T-helper 17 cell (primary cell): ENCODE data around the gene FNBP1. TPM values are rescaled to one million over a fixed set of nuclear protein-coding genes. Genes with fewer than 3 reads are reported as not detected.
A peak's percentile ranks its signal among the peaks of the same experiment; 100 is the strongest.
"Not testable (repeated sequence)": the region's sequence is repeated elsewhere in the genome, so short reads cannot be mapped to it uniquely, and the experiment has no call there.

ENCODE experiments used
- ATAC-seq: fragments of 150-1000 bp; cut with Tn5 transposase; 2 replicates; pipeline ENCODE4 v1.10.0; 2021; ENCODE audit warnings: mild to moderate bottlenecking, moderate library complexity
- DNase-seq, 3 donors: peaks; one replicate each; pipeline versions ENCODE4 v3.0.0 to v3.0.0-alpha.2; 2020 to 2021
- H3K9me3 ChIP-seq: one replicate; pipeline ENCODE4 v1.7.0; 2013; ENCODE audit warnings: low read length, mild to moderate bottlenecking; ENCODE audit not compliant: control insufficient read depth, poor library complexity, severe bottlenecking
- H3K27ac Mint-ChIP-seq: one replicate; pipeline ENCODE4 v1.8.0; 2022; ENCODE audit warnings: mild to moderate bottlenecking, moderate library complexity, mixed read lengths
- H3K27me3 Mint-ChIP-seq: one replicate; pipeline ENCODE4 v1.8.0; 2022; ENCODE audit warnings: mixed read lengths
- H3K36me3 Mint-ChIP-seq: one replicate; pipeline ENCODE4 v1.8.0; 2022; ENCODE audit warnings: low read depth, mixed read lengths
- H3K4me1 Mint-ChIP-seq: one replicate; pipeline ENCODE4 v1.8.0; 2022; ENCODE audit warnings: mild to moderate bottlenecking, mixed read lengths
- H3K4me3 Mint-ChIP-seq: one replicate; pipeline ENCODE4 v1.8.0; 2022; ENCODE audit warnings: mild to moderate bottlenecking, moderate library complexity, mixed read lengths
- total RNA-seq, 4 donors: library from RNA in 2 of 4; stranded (reverse) in 2 of 4; gene quantifications; one replicate each; pipeline ENCODE4 v1.2.3 and lab custom pipeline; 2022 to 2026

FNBP1 gene
- total RNA-seq, 2 donors from 2014 or later: 219 to 221 TPM

DNA sequence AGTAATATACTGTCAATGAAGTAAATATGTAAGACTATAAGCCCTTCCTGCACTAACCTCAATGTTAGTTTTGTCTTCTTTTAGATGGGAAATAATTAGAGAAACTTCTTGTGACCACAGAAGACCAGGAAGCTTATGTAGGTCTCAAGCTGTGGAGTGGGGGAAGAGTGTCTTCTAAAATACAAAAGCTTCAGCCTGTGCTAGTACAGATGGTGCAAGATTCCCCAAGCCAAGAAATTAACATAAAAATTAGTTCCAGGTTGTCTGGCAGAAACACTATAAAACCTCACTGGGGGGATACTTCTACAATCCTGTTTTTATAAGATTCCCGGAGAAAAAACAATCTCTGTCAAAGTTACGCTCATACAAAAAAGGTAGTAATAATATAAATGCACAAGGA is 103.6 kb downstream of the FNBP1 start:
- H3K4me3 Mint-ChIP-seq: peak overlapping the region; percentile 65
- H3K36me3 Mint-ChIP-seq: no peaks in the 10 kb centered on the region
- peaks cover 4% of the 10 kb centered on the region for H3K9me3 ChIP-seq
- H3K4me1 Mint-ChIP-seq: peaks cover 29% of the 10 kb centered on the region
- DNase-seq (no peak), ATAC-seq (peak; percentile 51)
- H3K27me3 Mint-ChIP-seq: no peaks in the 10 kb centered on the region
- peak overlapping the region; percentile 92 for H3K27ac Mint-ChIP-seq

DNA sequence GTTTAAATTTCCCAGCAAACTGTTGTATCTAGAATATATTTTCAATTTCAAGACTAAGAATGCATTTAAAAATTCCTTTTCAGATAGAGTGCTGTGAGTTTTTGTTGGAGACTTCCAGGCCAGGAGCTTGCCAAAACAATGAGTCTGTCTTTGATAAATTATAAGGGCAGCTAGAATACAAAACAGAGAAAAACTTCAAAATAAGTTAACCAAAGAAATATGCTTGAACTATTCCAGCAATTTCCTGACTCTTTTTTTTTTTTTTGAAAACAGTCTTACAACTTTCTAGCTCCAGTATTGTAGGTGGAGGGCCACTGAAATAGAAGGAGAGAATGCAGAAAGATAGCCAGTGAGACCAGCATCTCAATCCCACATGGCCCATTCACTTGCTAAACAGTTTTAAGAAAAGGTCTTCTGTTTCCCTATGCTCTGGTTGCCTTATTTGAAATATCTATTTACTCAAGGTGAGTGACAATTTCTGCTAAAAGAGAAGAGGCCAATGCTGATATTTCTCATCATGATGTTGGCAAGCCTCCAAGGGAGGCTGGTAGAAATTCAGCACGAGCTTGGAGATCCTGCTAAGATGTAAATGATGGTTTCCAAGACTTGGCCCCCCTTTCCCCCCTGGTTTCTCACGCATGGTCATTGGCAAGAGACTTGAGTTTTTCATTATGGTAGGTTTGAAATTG is 104.6 kb downstream of the FNBP1 start:
- Mint-ChIP-seq H3K27me3 (no peaks in the 10 kb centered on the region), H3K4me1 (peaks cover 34% of the 10 kb centered on the region), H3K36me3 (no peaks in the 10 kb centered on the region), H3K4me3 (peak overlapping the region; percentile 62), H3K27ac (peak overlapping the region; percentile 92)
- no peak for DNase-seq
- peaks cover 4% of the 10 kb centered on the region for H3K9me3 ChIP-seq
- ATAC-seq: no peak

DNA sequence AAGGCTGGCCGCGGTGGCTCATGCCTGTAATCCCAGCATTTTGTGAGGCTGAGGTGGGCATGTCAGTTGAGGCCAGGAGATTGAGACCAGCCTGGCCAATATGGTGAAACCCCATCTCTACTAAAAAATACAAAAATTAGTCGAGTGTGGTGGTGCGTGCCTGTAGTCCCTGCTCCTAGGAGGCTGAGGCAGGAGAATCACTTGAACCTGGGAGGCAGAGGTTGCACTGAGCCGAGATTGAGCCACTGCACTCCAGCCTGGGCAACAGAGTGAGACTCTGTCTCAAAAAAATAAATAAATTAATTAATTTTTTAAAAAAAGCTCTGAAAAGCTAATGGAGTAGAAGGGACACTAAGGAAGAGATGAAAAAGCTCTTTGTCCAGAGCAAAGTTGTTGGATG is 105.1 kb downstream of the FNBP1 start:
- not testable (repeated sequence) for ATAC-seq, H3K27me3 Mint-ChIP-seq, H3K36me3 Mint-ChIP-seq, H3K4me3 Mint-ChIP-seq, H3K9me3 ChIP-seq, DNase-seq
- H3K4me1 Mint-ChIP-seq: peaks cover 33% of the 10 kb centered on the region
- peak overlapping the region; percentile 94 for H3K27ac Mint-ChIP-seq

DNA sequence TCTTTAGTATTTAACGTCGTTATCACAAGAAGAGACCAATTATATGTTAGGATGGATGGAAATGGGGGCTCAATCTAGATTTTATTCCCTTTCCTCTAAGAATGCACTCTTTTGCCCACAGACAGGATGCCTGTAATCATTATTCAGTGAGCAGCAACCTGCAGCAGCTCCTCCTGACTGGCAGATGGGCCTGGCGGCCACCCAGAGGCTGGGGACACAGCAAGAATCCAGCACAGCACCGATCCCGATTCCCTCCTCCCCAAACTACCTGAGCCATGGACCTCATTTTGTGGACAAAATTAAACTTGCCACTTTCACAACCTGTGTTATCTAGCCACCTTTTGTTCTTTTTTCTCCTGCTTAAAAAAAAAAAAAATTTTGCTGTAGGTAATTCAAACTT is 106.8 kb downstream of the FNBP1 start:
- H3K27ac Mint-ChIP-seq: peak overlapping the region; percentile 94
- H3K4me1 Mint-ChIP-seq: peaks cover 47% of the 10 kb centered on the region

DNA sequence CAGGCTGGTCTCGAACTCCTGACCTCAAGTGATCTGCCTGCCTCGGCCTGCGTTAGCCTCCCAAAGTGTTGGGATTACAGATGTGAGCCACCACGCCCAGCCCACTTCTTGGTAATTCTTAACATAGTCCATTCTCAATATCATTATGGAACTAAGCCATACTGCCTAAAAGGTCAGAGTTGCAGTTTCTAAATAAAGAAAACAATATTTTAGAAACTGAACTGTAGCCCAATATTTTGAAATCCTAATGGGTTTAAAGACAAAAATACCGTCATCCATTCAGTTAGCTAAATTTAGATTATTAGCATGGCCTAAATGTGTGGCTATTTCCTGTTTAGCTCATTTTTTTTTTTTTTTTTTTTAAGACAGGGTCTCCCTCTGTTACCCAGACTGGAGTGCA is 108.2 kb downstream of the FNBP1 start:
- ATAC-seq (no peak), DNase-seq (no peak)
- Mint-ChIP-seq H3K27me3 (no peaks in the 10 kb centered on the region), H3K27ac (peak overlapping the region; percentile 94), H3K4me1 (peaks cover 52% of the 10 kb centered on the region), H3K4me3 (no peak overlapping the region), H3K36me3 (peaks cover 2% of the 10 kb centered on the region)
- no peaks in the 10 kb centered on the region for H3K9me3 ChIP-seq

More for the DNA sequence above, 106.8 kb downstream of the FNBP1 start:
- Mint-ChIP-seq H3K27me3 (no peaks in the 10 kb centered on the region), H3K36me3 (peaks cover 2% of the 10 kb centered on the region), H3K4me3 (no peak overlapping the region)
- ATAC-seq (no peak), DNase-seq (no peak)
- no peaks in the 10 kb centered on the region for H3K9me3 ChIP-seq

DNA sequence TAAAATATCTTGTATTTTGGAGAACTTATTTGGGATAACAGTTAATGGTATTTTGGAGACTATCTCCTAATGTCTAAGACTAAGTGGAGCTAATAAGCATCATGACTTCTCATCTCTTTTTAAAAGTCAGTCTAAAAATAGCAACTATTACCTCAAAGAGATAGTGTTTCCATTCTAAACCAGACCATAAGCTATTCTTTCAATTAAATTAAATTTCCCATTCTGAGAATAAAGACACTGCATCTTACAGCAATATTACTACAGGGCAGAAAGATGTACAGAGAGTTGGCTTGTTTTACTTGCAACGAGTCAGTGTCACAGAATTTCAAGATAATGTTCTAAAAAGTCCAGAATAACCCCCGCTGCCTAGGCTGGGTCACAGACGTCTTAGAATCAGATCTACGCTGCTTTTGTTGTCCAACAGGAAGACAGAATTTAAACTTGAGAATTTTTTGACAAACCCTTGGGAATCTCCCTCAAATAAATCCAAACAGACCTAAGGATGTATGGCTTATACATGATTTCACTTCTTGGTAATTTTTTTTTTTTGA is 108.9 kb downstream of the FNBP1 start:
- DNase-seq: no peak
- Mint-ChIP-seq H3K27me3 (no peaks in the 10 kb centered on the region), H3K36me3 (peaks cover 2% of the 10 kb centered on the region)

DNA sequence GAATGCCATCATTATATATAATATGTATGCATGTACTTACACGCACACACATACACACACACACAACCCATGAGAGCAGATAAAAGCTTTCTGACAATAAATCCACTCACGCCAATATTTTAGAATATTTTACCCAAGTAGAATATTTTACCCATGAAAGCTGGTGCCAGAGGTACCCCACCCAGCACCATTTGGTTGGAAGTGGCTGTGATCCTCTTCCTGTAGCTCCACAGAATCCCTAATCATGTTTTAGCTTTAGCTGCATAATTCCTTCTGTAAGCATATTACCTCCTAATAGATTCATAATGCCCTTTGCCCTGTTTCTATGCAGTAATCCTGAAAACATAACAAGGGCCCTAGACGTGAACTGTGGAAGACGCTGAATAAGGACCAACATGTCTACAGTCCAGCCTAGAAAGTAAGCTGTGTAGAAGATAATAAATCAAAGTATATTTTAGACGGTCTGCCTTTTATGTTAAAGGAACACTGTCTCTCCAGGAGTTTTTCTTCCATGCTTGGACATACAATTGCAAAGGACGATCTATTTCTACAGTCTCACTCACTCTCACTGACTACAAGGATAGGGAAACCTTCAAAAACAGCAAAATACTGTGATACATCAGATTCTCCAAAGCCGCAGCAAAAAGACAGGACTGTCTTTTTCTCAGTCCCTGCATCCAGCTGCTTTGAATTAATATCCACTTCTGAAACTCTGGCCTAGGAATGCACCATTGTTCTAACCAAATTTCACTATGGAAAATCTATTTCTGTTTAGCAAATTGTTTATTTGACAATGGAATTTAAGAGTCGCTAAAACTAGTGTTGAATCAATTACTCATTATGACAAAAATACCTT is 109.6 kb downstream of the FNBP1 start:
- Mint-ChIP-seq H3K27ac (peak overlapping the region; percentile 94), H3K27me3 (no peaks in the 10 kb centered on the region), H3K36me3 (peaks cover 2% of the 10 kb centered on the region), H3K4me1 (peaks cover 41% of the 10 kb centered on the region), H3K4me3 (peak overlapping the region; percentile 75)
- H3K9me3 ChIP-seq: no peaks in the 10 kb centered on the region
- no peak for DNase-seq
- peak; percentile 11 for ATAC-seq

More for the DNA sequence above, 108.9 kb downstream of the FNBP1 start:
- peak overlapping the region; percentile 94 for H3K27ac Mint-ChIP-seq
- peaks cover 46% of the 10 kb centered on the region for H3K4me1 Mint-ChIP-seq
- H3K4me3 Mint-ChIP-seq: no peak overlapping the region
- H3K9me3 ChIP-seq: no peaks in the 10 kb centered on the region
- no peak for ATAC-seq

DNA sequence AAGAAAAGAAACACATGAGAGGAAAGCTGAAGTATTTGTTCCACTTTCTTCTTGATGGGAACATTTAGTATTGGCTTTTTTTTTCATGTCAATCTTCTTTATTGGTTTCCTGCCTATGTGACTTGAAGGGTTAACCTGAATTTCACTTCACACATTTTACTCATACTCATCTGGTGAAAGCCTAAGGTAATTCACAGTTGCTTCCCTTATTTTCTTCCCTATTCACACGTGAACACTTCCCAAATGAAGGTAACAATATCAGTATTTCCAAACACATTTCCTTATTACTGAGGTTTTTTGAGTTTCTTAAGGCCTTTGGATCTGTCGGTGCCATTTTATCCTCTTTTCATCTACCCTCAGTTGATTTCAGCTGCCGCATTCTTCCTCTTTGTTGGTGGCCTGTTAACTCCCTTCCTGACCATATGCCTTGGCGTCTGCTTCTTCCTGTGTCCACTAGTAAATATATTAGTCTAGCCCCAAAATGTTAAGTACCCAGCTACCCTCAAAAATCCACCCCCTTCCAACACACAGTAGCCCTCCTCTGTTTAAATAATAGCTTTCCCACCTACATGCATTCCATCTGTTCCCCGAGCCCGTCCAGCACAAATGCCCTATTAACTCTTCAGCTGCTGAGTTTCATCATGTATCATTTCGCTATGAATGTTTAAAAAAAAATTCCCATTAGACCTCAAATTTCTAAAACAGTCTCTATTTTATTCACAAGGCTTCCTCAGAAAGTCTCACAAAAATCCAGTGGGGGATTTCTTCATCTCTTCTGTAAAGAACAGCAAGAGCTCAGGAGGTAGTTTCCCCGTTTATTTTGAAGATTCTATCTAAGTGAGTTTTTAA is 110.5 kb downstream of the FNBP1 start:
- DNase-seq (no peak), ATAC-seq (peak; percentile 67)
- H3K9me3 ChIP-seq: no peaks in the 10 kb centered on the region
- Mint-ChIP-seq H3K27me3 (no peaks in the 10 kb centered on the region), H3K4me3 (peak overlapping the region; percentile 75), H3K4me1 (peaks cover 40% of the 10 kb centered on the region), H3K36me3 (peaks cover 2% of the 10 kb centered on the region), H3K27ac (peak overlapping the region; percentile 94)

DNA sequence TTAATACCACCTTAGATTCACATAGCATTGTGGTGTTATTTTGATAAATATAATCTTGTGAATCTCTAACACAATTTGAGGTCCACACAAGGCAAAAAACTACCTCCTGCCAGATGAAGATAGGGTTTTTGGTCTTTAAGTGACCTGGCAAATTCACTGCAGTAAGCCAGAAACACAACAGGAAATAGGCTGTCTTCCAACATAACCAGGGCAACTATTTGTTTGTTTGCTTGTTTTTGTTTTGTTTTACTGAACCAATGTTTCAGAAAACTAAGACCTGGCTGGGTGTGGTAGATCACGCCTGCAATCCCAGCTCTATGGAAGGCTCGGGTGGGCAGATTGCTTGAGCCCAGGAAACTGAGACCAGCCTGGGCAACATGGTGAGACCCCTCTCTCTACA is 112.2 kb downstream of the FNBP1 start:
- ATAC-seq (peak; percentile 67), DNase-seq (no peak)
- H3K27me3 Mint-ChIP-seq: no peaks in the 10 kb centered on the region
- H3K4me3 Mint-ChIP-seq: peak overlapping the region; percentile 78
- no peaks in the 10 kb centered on the region for H3K9me3 ChIP-seq
- H3K4me1 Mint-ChIP-seq: peaks cover 40% of the 10 kb centered on the region
- peak overlapping the region; percentile 94 for H3K27ac Mint-ChIP-seq
- peaks cover 2% of the 10 kb centered on the region for H3K36me3 Mint-ChIP-seq

DNA sequence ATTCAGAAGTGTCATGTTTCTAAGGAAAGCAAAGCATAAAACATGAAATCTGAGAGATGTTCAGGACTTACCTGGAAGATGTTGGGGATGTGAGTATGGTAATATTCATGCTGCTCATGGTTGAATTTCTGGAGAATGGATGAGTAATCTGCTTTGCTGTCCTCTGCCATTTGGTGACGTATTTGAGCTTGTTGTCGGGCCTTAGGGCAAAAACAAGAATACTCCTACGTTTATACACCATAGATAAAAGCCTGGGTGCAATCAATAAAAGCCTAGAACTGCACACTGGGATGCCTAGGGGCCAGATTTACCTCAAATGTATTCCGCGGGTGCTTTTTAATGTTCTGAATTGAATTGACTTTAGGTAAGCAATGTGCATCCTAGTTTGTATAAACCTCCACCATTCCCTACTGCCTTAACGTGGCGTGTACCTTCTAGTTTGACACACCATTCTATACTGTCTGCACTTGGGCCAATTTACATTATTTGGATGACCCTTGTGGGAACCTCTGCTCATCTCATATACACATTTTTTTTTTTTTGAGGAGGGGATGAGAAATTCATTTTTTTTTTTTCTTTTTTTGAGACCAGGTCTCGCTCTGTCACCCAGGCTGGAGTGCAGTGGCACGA is 113.4 kb downstream of the FNBP1 start:
- H3K4me3 Mint-ChIP-seq: no peak overlapping the region

DNA sequence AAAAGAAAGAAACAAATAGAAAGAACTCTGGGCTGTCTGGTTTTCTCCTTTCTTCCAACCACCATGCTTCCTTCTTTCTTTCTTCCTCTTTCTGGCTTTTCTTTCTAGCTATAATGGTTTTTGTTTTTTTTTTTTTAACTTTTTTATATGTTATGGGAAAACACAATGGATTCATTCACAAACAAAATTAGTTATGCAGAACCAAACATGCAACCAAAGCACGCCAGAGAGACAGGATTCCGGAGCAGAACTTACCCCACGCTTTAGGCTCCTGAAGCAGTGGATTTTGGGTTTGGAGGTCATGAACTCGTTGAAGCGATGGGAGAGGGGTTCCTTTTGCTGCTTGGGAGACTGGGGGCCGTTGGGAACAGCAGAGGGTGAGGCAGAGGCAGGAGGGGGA is 119.4 kb downstream of the FNBP1 start:
- peak overlapping the region; percentile 78 for H3K27ac Mint-ChIP-seq
- peaks cover 12% of the 10 kb centered on the region for H3K4me1 Mint-ChIP-seq
- H3K4me3 Mint-ChIP-seq: no peak overlapping the region
- H3K9me3 ChIP-seq: no peaks in the 10 kb centered on the region
- peaks cover under 1% of the 10 kb centered on the region for H3K36me3 Mint-ChIP-seq
- no peak for ATAC-seq
- no peak for DNase-seq
- no peaks in the 10 kb centered on the region for H3K27me3 Mint-ChIP-seq

More for the DNA sequence above, 113.4 kb downstream of the FNBP1 start:
- Mint-ChIP-seq H3K27me3 (no peaks in the 10 kb centered on the region), H3K27ac (peak overlapping the region; percentile 94), H3K36me3 (peaks cover 2% of the 10 kb centered on the region), H3K4me1 (peaks cover 35% of the 10 kb centered on the region)
- DNase-seq (no peak), ATAC-seq (no peak)
- H3K9me3 ChIP-seq: no peaks in the 10 kb centered on the region

DNA sequence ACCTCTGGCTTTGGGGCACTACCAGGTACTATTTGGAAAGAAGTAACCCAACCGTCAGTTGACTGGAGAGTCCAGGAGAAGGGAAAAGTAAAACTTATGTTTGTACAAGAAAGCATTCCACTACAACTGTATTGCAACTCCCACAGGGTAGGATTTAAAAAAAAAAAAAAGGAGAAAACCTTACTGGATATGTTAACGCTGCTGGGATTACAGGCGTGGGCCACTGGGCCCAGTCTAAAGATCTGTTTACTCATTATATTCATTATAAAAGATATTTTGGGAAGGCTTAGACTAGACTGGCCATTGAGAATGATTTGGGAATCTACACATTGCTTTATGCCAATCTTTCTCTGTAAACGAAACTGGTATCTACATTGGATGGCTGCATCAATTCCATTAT is 121.1 kb downstream of the FNBP1 start:
- DNase-seq: no peak
- no peak for ATAC-seq
- peaks cover 2% of the 10 kb centered on the region for H3K36me3 Mint-ChIP-seq
- no peaks in the 10 kb centered on the region for H3K9me3 ChIP-seq
- H3K27ac Mint-ChIP-seq: no peak overlapping the region
- H3K4me1 Mint-ChIP-seq: peaks cover 21% of the 10 kb centered on the region
- H3K27me3 Mint-ChIP-seq: no peaks in the 10 kb centered on the region
- H3K4me3 Mint-ChIP-seq: no peak overlapping the region
